GM19463 (cell line): ENCODE results near the gene NFKBIE.

Experiments
- ATAC-seq: cut with Tn5 transposase; IDR thresholded peaks from one replicate; pipeline ENCODE4 v1.9.1; 2021; ENCODE audit warnings: mild to moderate bottlenecking, moderate library complexity; ENCODE audit not compliant: unreplicated experiment

Gene NFKBIE

DNA sequence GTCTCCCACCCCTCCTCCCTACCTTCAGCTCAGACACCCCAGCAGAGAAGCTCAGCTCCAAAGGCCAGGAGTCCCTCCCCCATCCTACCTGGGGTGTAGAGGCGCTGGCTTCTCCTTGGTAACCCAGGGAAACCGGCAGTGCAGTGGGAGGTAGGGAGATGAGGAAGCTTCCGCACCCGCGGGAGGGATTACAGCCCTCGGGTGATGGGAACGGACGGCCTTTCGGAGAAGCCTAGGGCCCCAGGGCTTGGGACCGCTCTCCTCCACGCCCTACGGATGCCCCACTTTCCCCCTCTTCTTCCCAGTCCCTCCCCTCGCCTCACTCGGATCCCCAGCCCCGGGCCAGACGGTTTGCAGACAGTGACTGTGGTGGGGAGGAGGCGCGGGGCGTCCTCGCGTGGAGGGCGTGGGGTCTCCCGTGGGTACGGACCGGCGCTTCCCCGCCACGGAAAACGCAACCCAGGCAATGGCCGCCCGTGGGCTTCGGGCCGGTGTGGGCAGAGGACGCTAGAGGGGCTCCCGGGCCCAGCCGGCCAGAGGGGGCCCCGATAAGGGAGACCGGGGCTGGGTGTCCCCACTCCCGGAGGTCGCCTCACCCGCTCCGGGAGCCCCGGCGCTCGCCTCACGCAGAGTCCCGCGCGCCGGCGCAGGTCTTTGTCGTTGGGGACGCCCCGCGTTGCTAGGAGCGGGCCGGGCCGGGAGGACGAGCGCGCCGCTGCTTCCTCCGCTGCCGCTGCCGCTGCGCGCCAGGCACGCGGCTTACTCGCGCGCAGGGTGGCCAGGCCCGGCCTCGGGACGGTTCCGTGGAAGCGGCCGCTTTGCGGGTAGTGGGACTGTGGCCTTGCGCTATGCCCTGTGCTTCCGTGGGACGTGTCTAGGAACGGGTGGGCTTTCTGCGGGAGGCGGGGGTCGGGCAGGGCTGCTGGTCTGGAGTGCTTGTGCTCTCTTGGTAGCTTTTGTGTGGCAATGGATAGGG is 32.0 kb upstream of the NFKBIE start:
- no peak for ATAC-seq

DNA sequence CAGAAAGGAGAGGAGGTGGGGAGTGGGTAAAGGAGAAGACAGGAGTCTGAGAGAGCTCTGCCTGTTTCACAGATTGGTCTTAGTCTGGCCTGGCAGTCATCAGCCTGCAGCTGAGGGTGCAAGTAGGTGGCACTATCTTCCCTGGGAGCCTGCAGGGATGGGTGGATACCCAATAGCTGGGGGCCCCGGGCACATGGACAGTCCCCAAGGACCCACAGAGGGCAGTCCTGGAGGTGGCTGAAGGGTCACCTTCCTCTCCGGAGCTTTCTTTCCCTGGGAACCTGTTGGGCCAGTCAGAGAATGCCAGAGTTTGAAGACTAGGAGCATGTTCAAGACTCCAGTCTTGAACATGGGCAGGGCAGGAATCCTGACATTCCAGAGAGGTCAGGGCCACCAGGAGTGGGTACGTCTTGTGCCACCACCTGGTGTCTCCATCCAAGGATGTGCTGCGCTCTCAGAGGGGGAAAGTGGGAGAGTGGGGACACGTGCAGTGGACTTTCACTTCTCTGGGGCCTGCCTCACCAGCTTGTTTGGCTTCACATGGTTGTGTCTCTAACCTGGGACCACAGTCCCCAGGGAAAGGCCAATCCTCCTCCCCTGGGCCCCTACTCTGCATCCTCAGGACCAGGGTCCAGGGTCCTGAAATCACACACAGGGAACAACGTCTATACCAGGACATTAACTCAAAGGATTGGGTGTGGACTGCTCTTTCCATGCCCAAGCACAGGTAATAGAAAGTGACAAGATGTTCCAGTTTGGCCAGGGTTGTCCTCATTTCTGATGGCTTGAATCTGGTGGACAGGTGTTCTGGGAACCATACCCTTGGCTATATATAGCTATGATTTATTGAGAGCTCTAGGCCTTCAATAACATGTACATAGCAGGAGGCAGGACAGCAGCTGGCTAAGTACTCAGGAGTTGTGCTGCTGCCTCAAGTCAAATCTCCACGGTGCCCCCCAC is 29.8 kb upstream of the NFKBIE start:
- ATAC-seq, result no peak

DNA sequence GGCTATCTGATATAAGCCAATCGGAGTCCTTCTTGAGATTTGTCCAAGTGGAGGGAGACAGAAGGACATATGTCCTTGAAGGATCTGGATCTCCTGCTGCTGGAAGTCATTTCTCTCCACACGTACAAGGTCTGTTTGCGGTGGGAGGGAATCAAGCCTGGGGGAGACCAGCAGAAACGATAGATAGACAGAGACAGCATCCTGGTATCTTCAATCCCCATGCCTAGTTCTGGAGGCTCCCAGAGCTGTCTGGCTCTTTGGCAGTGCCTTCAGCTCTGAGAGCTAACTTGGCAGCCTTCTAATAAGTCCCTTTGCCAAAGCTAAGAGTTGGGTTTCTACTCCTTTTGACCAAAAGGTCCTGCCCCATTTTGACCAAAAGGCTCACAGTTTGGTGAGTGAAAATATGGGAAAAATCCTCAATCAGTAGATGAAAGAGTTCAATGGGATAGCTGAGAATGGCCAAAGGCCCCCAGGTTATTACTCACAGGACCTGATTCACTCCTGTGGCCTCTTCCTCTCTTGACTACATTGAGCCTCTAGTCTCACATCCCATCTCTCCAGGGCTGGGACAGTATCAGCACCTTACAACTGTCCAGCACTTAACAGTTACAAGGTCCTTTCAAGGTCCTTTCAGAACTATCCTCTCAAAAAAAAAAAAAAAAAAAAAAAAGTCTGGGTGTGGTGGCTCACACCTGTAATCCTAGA is 27.5 kb upstream of the NFKBIE start:
- no peak for ATAC-seq

DNA sequence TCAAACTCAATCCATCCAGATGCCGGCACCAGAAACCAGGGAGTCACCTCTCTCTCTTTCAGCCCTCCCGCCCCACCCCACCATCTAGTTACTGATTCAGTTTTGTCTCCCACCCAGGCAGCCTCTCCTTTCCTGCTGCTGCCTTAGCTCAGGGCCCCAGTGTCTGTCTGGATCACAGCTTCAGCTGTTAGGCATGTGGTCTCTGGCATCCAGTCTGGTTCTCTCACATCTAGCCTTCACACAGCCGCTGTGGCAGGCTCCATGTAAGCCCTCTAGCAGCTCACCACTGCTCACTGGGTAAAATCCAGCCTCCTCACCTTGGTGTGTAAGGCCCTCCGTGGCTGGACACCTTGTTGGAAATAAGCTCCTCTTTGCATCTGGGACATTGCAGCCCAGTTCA is 26.5 kb upstream of the NFKBIE start:
- no peak for ATAC-seq

DNA sequence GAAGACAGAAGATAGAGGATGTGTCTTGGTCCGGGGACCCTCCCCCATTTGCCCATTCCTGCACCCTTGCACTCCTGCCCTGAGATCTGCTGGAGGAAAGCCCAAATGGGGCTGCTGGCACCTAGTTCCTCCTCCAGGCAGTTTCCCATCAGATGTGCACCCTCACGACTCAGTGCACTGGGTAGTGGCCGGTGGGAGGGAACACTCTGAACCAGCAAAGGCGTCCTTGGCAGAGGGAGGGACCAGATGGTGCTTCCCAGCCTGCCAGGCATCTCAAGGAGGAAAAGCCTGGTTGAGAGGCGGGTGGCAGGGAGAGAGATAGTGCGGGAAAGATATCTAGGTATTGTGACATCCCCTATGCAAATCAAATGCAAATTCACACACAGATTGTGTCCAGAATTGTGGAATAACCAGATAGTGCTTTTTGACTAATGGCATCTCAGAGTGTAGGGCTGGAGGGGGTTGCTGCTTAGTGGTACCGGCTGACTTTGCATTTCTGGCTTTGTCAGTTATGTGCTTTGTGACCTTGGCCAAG is 24.4 kb upstream of the NFKBIE start:
- ATAC-seq, result no peak

DNA sequence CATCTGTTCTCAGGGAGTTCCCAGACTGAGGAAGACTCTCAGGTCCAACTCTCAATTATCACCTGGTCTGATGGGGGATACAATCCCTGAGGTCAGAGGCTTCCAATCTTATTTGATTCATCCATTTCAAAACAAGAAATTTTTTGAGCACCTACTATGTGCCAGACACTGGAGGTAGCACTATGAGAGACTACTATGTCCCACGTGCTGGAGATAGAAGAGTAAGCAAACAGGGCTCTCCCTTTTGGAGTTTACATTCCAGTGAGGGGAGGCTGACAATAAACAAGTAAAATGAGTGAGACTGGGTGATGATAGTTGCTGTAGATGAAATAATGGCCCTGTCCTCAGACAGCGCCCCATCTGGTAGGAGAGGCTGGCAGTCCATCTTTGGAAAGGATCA is 21.4 kb upstream of the NFKBIE start:
- ATAC-seq, result no peak

DNA sequence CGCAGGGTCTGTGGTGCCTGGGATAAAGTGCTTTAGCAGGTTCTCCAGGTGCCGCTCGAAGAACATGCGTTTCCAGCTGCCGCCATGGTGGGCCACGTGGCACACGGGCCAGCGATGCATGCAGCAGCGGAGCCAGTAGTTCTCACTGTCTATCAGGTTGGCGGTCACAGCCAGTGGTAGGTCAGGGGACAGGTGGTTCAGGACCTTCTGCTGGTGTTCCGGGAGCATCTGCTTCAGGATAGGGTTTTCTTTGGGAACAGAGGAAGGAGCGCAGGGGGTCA is 20.9 kb upstream of the NFKBIE start:
- no peak for ATAC-seq

DNA sequence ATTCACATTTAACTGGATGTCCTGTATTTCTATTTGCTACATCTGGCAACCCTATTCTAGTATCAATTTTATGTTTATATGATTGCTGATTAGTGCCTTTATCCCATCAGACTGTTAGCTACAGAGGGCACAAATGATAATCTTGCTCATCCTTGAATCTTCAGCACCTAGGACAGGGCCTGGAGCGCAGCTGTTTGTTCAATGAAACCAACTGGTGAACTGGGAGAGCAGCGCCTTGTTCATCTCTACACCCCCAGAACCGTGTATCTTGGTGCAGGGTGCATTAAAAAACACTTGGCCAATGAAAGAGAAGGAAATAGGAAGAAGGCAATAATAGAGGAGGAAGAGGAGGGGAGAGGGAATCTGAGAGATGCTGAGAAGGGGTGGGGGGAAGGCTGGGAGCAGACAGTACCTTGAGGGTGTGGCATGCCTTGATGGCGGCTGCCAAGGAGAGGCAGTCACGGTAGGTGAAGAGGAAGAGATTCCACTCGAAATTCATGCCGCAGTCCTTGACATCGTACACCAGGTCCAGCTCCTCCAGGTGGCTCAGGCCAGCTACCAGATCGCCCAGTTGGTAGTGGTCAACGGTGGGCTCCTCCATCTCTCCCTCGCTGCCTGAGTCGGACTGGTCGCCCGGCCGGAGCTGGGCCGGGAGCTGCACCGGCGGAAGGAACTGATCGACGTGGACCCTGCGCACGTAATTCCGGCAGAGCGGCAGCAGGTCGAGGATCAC is 20.4 kb upstream of the NFKBIE start:
- ATAC-seq, result no peak

DNA sequence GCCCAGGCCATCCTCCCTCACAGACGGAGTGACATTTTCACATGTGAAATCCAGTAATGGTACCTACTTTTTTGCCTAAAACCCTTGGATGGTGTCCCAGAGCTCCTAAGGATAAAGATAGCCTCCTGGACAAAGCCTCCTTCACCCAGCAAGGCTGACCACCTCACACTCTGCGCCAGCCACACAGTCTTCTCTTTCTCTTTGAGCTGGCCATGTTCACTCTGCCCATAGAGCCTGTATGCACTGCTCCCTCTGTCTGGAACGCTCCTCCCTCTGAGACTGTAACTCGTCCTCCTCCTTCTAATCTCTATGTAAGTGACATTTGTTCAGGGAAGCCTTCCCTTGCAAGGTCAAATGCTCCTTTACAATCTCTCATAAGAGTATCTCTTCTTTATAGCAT is 19.5 kb upstream of the NFKBIE start:
- no peak for ATAC-seq

DNA sequence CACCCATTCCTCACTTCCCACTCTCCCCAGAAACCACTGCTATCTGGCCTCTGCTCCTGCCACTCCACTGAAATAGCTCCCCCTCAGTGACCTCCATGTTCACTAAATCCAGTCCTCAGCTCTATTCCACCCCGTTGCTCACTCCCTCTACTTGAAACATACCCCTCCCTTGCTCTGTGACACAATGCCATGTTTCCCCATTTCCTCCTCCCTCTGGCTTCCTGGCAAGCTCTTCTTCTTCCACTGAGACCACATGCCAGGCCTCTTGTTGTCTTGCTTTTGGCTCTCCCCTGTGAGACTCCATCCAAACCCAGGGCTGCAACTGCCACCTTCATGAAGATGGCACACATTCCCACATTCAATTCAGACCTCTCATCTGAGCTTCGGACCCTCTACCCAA is 18.8 kb upstream of the NFKBIE start:
- no peak for ATAC-seq

DNA sequence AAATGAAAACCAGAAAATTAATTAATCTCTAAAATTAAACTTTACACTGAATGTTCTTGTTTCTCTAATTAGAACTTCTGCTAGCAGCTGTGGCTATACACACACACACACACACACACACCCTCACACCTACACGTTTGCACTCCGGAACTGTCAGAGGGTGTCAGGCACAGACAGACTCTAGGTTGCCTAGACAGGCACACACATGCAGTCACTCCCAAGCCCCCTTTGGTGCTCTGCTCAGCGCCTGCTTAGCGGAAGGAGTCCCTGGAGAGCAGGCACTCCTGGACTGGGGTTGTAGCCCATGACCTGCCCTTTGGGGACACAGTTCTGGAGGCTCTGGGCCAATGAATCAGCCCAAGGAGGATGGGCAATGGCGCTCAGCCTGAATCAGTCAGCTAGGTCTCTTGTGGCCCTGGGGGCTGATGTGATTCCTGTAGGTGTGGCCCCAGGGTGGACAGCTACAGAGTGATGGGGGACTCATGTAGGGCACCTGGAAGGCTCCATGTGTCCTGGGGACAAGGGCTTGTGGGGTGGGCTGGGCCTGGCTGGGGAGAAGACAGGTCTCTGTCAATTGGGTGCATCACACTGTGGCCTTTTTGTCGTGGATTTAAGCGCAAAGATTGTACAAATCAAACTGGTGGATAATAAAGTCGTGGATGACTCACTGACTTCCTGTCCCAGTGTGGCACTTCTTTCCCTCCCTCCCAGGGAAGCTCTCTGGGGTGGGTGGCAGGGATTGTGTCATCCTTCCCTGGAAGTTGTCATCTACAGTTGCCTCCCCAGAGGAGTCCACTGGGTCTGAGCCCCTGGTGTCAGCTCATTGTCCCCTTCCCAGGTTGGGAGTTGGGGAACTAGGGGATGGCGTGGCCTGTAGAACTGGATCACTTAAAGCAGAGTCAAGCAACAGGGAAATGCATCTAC is 13.7 kb upstream of the NFKBIE start:
- ATAC-seq, result no peak

DNA sequence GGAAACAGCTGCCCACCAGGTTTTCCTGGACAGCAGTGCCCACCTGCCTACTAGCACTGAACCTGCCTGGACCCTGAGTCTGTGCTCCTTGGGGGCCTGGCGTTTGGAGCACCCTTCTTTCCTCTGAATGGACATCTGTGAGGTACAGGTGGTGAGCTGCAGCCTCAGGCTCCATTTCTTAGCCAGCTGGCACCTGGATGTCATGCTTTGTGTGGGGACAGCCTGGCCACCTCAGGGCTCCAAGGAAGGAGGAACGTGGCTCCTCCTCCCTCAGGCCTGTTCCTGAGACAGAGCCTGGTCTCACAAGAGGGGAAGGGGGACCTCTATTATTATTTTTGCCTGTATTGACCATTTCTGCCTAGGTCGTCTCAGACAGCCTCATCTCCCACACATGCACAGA is 13.0 kb upstream of the NFKBIE start:
- no peak for ATAC-seq

DNA sequence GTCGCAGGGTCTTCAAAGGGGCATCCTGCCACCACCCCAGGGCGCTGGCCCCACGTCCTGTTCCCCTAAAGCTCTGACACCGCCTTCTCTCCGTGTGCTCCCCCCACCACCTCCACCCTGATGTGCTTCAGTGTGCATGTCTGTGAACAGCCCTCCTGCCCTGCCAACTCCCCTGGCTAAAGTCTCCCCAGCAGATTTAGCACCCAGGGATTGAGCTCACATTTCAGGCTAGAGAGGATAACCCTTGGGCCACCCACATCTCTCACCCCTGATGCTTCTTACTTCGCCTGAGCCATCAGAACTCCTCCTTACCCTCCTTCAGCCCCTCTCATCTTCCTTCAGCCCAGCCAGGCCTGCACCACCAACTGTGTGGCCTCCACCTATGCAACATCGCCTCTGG is 12.4 kb upstream of the NFKBIE start:
- ATAC-seq, result no peak

DNA sequence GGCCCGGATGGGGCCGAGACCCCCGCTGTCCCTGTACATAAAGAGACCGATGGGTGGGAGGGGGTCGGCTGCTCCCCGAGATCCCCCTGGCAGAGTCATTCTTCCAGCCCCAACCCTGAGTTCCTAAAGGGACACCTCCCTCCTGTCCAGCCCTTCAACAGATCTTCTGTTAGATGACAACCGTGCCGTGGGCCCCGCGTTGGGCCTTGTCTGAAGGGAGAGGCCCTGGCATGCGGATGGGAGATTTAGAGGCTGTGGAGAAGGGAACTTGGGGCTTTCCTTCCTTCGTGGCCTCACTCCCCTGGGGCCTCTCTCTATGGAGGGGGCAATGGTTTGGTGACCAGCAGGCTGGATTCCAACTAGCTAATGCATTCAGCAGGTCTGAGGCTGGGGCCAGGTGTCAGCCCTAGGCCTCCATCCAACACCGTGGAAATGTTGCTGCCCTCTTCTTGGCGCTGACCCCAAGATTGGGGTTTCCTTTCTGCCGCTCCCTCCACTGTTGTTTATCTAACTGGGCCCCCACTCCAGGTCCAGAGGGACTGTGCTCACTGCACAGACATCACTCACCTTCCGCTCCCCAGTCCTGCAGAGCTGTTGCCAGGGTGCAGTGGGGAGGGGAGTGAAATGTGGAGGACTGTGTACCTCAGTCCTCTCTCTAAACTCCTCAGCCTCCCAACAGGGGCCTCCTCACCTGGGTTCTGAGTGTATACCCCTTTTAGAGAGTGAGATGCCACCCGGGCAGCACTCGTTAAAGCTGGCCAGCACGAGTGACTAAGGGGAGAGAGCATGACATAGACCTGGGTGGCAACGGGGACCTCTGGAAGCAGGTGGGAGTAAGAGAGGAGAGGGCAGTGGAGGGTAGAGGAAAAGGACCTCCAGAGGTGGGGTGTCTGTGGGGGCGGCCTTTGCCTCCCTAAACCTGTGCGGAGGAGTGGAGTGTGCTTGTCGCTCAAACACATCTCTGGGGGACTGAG is 11.6 kb upstream of the NFKBIE start:
- no peak for ATAC-seq

DNA sequence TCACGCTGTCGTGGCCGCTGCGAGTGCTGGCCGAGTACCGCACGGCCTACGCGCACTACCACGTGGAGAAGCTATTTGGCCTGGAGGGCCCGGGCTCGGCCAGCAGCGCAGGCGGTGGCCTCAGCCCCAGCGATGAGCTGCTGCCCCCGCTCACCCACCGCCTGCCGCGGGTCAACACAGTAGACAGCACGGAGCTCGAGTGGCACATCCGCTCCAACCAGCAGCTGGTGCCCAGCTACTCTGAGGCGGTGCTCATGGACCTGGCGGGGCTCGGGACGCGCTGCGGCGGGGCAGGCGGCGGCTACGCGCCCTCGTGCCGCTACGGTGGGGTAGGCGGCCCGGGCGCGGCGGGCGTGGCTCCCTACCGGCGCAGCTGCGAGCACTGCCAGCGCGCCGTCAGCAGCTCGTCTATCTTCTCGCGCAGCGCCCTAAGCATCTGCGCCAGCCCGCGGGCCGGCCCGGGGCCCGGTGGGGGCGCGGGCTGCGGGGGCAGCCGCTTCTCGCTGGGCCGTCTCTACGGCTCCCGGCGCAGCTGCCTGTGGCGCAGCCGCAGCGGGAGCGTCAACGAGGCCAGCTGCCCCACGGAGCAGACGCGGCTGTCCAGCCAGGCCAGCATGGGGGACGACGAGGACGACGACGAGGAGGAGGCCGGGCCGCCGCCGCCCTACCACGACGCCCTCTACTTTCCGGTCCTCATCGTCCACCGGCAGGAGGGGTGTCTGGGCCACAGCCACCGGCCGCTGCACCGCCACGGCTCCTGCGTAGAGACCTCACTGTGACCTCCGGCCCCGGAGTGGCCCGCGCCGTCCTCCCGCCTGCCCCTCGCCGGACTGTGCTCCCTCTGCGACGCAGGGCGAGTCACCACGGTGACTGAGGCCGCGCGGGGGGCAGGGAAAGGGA is 10.6 kb upstream of the NFKBIE start:
- no peak for ATAC-seq

DNA sequence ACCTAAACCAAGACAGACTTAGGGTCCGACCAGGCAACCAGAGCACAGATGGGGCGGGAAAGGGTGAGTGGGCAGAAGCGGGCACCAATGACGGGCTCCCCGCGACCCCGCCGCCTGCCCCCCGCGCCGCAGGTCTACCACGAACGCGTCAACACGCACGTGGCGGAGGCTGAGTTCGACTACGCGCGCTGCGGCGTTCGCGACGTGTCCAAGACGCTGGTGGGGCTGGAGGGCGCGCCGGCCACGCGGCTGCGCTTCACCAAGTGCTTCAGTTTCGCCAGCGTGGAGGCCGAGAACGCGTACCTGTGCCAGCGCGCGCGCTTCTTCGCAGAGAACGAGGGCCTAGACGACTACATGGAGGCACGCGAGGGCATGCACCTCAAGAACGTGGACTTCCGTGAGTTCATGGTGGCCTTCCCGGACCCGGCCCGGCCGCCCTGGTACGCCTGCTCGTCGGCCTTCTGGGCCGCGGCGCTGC is 10.0 kb upstream of the NFKBIE start:
- ATAC-seq, result no peak

DNA sequence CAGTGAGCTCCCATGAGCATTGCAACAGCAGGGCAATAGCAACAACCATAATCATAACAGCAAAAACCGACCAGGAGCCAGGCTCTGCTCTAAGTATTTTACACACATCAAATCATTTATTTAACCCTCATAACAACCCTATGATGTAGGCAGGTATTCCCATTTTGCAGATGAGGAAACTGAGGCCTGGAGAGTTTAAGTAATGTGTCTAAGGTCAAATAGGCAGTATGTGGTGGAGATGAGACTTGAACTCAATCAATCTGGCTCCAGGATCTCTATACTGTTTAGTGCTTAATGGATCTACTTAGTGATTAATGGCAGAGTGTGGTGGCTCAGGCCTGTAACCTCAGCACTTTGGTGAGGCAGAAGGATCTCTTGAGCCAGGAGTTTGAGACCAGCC is 8.3 kb upstream of the NFKBIE start:
- no peak for ATAC-seq
